ENCODE data around the gene DGKZ.
A peak's percentile ranks its signal among the peaks of the same experiment; 100 is the strongest.

DGKZ gene

DNA sequence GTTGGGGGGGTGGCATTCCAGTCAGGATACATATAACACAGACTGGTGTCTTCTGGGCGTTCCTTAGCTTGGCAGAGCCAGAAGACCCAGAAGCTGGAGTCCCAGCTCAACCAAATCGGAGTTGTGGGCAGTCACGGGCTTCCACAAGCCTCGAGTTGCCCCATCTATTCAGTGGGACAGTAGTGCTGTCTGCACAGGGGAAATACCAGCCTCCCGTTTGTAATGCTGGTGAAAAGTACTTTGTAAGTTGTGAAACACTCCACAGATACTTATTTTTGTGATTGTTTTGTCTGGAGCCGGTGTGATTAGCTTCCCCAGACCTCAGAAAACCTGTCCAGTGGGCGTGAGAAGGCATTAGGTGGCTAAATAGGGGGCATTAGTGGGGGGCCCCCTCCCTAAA, 13.6 kb downstream of the DGKZ start:
- TF ChIP-seq, protein P1, sequence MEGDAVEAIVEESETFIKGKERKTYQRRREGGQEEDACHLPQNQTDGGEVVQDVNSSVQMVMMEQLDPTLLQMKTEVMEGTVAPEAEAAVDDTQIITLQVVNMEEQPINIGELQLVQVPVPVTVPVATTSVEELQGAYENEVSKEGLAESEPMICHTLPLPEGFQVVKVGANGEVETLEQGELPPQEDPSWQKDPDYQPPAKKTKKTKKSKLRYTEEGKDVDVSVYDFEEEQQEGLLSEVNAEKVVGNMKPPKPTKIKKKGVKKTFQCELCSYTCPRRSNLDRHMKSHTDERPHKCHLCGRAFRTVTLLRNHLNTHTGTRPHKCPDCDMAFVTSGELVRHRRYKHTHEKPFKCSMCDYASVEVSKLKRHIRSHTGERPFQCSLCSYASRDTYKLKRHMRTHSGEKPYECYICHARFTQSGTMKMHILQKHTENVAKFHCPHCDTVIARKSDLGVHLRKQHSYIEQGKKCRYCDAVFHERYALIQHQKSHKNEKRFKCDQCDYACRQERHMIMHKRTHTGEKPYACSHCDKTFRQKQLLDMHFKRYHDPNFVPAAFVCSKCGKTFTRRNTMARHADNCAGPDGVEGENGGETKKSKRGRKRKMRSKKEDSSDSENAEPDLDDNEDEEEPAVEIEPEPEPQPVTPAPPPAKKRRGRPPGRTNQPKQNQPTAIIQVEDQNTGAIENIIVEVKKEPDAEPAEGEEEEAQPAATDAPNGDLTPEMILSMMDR (conservative IDR thresholded peaks at IDR 0.05; ENCODE audit: control insufficient read depth, insufficient read depth, low read depth, low read length) = no peak
- no peak overlapping the region for H3K4me3 ChIP-seq (ENCODE audit: control insufficient read depth, low read depth, low read length)

DNA sequence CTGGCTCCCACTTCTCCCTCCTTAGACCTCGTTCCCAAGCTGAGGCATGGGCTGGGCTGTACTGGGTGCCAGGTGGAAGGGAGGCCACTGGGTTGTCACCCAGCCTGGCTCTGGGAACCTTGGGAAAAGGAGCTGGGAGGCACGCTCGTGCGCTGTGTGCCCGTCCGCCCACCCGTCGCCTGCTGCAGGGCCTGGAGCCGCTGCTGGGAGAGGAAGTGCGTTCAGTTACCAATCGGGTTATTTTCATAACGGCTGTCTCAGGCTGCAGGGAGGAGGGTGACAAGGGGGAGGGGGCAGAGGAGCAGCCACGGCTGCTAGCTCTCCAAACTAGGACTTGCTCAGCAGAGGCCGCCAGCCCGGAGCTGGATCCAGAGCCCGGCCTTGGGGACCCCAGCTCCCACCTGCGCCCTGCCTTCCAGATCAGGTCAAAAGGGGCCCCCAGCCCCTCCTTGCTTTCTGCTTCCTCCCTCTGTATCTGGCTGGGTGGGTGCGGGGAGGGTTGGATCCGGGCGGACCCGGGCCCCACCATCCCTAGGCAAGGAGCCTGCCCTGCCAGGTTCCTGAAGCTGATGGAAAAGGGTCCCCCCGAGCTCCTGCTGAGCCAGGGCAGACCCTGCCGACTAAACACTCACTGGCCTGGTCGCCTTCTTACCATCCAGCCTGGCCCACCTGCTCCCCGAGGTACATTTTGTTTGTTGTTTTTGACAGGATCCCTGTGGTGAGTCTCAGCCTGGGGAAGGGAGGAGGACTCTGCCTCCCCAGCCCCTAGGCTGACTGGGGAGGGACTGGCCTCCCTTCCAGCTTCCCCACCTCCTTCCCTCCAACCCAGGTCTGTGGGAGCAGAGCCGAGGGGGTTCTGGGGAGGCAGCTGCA, 14.3 kb downstream of the DGKZ start:
- peak; percentile 47 for DNase-seq (ENCODE audit: low read depth)
- H3K4me3 ChIP-seq (ENCODE audit: control insufficient read depth, low read depth, low read length) = no peak overlapping the region
- TF ChIP-seq, protein P1 (conservative IDR thresholded peaks at IDR 0.05; ENCODE audit: control insufficient read depth, insufficient read depth, low read depth, low read length) = no peak

More for the DNA sequence above, 13.6 kb downstream of the DGKZ start:
- no peak for DNase-seq (ENCODE audit: low read depth)

DNA sequence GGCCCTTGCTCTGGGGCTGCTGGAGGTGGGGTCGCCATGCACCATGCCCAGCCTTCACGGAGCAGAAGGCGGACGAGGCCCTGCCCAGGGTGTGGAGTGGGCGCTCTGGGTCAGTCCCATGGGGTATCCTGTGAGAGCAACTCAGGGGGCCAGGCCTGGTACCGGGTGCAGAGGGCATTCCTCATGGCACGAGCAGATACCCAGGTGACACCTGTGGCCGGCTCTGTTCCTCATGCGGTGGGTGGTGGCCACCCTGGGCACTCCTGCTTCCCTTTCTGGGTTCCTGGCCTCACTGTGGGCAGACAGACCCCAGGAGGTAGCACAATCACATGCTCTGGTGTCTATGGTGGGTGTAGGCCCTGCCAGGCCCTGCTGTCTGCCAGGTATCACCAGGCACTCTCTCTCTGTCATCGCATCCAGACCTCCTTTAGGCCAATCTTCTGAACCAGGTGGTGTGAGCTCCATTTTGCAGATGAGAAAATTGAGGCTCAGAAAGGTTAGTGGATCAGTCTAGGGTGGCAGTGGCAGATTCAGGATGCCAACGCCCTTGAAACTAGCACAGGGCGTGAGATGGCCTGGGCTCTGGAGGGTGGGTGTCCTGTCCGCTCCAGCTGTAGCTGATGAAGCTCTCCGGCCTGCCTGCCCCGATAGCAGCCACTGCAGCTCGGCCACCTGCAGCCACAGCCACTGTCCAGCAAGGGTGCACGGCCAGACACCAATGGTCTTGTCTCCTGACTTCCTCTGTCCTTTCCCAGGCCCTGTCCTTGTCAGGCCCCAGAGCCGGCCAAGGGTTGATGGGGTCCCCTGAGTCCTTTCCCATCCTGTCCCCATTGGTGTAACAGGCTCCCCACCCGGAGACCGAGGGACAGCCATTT, 15.1 kb downstream of the DGKZ start:
- DNase-seq (ENCODE audit: low read depth) = no peak
- no peak overlapping the region for H3K4me3 ChIP-seq (ENCODE audit: control insufficient read depth, low read depth, low read length)
- TF ChIP-seq, protein P1 (conservative IDR thresholded peaks at IDR 0.05; ENCODE audit: control insufficient read depth, insufficient read depth, low read depth, low read length) = no peak

DNA sequence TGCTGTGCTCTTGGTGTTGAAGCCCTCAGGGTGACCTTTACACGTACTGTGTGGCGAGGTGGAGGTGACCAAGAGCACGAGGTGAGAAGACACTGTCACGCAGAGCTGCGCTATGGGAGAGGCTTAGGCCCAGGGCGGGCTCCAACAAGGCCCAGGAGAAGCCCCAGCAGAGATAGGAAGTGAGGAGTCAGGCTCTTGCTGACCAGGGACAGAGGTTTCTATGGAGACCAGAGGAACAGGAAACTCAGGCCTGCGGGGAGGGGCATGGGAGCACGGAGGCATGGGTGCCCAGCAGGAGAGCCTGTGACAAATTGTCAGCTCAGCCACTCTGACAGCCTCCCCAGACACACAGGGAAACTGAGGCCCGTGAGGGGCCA, 15.8 kb downstream of the DGKZ start:
- no peak overlapping the region for H3K4me3 ChIP-seq (ENCODE audit: control insufficient read depth, low read depth, low read length)
- DNase-seq (ENCODE audit: low read depth) = peak; percentile 36
- TF ChIP-seq, protein P1 (conservative IDR thresholded peaks at IDR 0.05; ENCODE audit: control insufficient read depth, insufficient read depth, low read depth, low read length) = no peak

DNA sequence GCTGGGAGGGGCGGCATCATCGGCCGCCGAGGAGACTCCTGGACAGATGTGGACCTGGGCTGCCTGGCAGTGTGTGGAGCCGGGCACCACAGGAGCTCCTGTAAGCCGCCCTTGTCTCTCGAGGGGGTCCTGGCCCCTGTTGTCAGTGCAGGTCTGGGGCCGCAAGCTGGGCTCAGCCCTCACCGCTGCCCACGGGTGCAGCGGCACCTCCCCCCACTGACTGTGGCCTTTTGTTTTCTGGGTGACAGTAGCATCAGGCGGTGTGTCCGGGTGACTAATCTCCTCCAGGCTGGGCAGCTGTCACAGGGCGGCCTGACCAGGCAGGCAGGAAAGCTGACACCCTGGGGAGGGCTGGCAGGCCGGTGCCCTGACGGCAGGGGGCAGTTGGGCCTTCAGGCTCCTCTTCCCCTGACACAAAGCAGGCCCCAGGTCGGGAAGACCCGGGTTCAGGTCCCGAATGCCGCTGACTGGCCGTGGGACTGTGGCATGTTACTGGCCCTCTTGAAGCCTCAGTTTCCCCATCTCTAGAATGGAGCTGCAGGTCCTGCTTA, 16.3 kb downstream of the DGKZ start:
- TF ChIP-seq, protein P1 (conservative IDR thresholded peaks at IDR 0.05; ENCODE audit: control insufficient read depth, insufficient read depth, low read depth, low read length) = no peak
- DNase-seq (ENCODE audit: low read depth) = peak; percentile 14
- H3K4me3 ChIP-seq (ENCODE audit: control insufficient read depth, low read depth, low read length) = no peak overlapping the region

DNA sequence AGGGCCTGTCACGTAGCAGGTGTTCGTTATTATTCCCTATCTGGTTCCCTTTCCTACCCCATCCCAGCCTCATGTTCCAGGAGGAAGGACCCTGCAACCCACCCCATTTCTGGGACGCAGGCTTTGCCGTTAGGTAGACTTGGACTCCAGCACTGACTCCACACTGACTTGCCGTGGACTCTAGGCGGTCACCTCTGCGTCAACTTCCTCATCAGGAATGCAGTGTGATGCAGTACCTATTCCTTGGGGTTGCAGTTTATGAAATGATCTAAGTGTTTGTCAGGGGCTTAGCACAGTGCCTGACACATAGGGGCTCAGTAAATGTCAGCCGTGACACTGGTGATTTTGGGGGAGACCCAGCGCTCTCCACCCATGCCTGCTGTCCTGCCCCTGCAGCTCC, 16.8 kb downstream of the DGKZ start:
- DNase-seq (ENCODE audit: low read depth) = no peak
- TF ChIP-seq, protein P1 (conservative IDR thresholded peaks at IDR 0.05; ENCODE audit: control insufficient read depth, insufficient read depth, low read depth, low read length) = no peak
- H3K4me3 ChIP-seq (ENCODE audit: control insufficient read depth, low read depth, low read length) = no peak overlapping the region

Measured in fibroblast of mammary gland (primary cell).